HG02885 (cell line): Measurements from ENCODE around the gene NRG3.
"Not testable (repeated sequence)": the region's sequence is repeated elsewhere in the genome, so short reads cannot be mapped to it uniquely, and the experiment has no call there.

Source experiments
- ATAC-seq: cut with Tn5 transposase; IDR thresholded peaks from one replicate; pipeline ENCODE4 v1.9.1; 2021; ENCODE audit warnings: mild to moderate bottlenecking; ENCODE audit not compliant: unreplicated experiment, poor library complexity

NRG3 gene

GRCh38 chr10:82625512-82626189 is 750.7 kb downstream of the NRG3 start:
- no peak for ATAC-seq

- no peak for ATAC-seq
Observed at GRCh38 chr10:82628373-82628772, 753.4 kb downstream of the NRG3 start.

- ATAC-seq, result no peak
Observed at GRCh38 chr10:82643076-82643475, 768.1 kb downstream of the NRG3 start.

GRCh38 chr10:82643601-82644000 is 768.6 kb downstream of the NRG3 start:
- ATAC-seq, result no peak

- no peak for ATAC-seq
Observed at GRCh38 chr10:82645221-82645620, 770.2 kb downstream of the NRG3 start.

GRCh38 chr10:82653244-82654155 is 778.5 kb downstream of the NRG3 start:
- no peak for ATAC-seq

GRCh38 chr10:82660205-82660604 is 785.2 kb downstream of the NRG3 start:
- ATAC-seq, result no peak

- ATAC-seq, result no peak
Observed at GRCh38 chr10:82660986-82661385, 786.0 kb downstream of the NRG3 start.

- no peak for ATAC-seq
Observed at GRCh38 chr10:82661701-82662100, 786.7 kb downstream of the NRG3 start.

GRCh38 chr10:82668221-82668895 is 793.4 kb downstream of the NRG3 start:
- no peak for ATAC-seq

GRCh38 chr10:82674036-82674435 is 799.0 kb downstream of the NRG3 start:
- ATAC-seq, result no peak

- ATAC-seq, result not testable (repeated sequence)
Observed at GRCh38 chr10:82677932-82678331, 802.9 kb downstream of the NRG3 start.

- ATAC-seq, result not testable (repeated sequence)
Observed at GRCh38 chr10:82678451-82678850, 803.5 kb downstream of the NRG3 start.

- no peak for ATAC-seq
Observed at GRCh38 chr10:82680608-82681007, 805.6 kb downstream of the NRG3 start.

- no peak for ATAC-seq
Observed at GRCh38 chr10:82683945-82684344, 809.0 kb downstream of the NRG3 start.

- no peak for ATAC-seq
Observed at GRCh38 chr10:82685087-82685486, 810.1 kb downstream of the NRG3 start.

- ATAC-seq, result no peak
Observed at GRCh38 chr10:82691211-82691610, 816.2 kb downstream of the NRG3 start.

- no peak for ATAC-seq
Observed at GRCh38 chr10:82692458-82692857, 817.5 kb downstream of the NRG3 start.

GRCh38 chr10:82721831-82722230 is 846.8 kb downstream of the NRG3 start:
- ATAC-seq, result no peak

GRCh38 chr10:82722273-82722672 is 847.3 kb downstream of the NRG3 start:
- no peak for ATAC-seq

GRCh38 chr10:82736305-82736704 is 861.3 kb downstream of the NRG3 start:
- no peak for ATAC-seq
